Erythroblast (primary cell): ENCODE data around the gene HIGD1C.
"Not testable (repeated sequence)": the region's sequence is repeated elsewhere in the genome, so short reads cannot be mapped to it uniquely, and the experiment has no call there.

Experiments used
- DNase-seq, 2 experiments: peaks; one replicate each; lab custom pipeline; 2025; lab: John Stamatoyannopoulos, UW
- GATA1 ChIP-seq: IDR thresholded peaks from 2 replicates; pipeline ENCODE4 v1.6.1; 2011; ENCODE audit warnings: low read depth, mild to moderate bottlenecking, control low read depth, low read length, moderate library complexity
- POLR2A ChIP-seq: IDR thresholded peaks from 2 replicates; pipeline ENCODE4 v1.6.1; 2011; ENCODE audit warnings: mild to moderate bottlenecking, low read length

Gene HIGD1C

GRCh38 chr12:50952510-50952909 is at the start of gene HIGD1C:
Gene HIGD1C (plus strand): TSS chr12:50952544. CDS start chr12:50953999, 1,455 bp downstream.
- TF ChIP-seq GATA1 (no peak), POLR2A (no peak)
- DNase-seq, result no peak

DNA sequence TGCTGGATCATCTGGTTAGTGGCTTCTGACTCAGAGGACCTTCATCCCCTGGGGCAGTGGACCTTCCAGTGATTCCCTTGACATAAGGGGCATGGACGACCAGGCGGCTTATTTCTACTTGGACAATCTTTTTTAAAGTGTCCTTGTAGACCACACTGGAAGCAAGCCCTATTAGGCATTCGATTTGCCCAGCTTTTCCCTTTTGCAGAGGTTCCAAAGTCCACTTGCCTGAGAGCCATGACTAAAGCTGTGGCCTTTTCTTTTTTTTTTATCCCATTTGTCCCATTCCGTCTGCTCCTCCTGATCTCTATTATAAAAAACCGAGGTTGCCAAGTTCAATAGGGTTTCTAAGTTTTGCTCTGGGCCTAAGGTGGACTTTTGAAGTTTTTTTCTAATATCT is 43.9 kb upstream of the HIGD1C start:
- DNase-seq, result not testable (repeated sequence)

DNA sequence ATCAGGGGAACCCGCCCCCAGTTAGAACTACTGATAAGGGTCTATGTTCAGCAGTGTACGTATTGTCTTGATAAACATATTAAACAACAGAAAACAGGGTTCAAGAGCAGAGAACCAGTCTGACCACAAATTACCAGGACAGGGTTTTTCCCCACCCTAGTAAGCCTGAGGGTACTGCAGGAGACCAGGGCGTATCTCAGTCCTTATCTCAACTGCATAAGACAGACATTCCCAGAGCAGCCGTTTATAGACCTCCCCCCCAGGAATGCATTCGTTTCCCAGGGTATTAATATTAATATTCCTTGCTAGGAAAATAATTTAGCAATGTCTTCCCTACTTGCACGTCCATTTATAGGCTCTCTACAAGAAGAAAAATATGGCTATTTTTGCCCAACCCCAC is 40.0 kb upstream of the HIGD1C start:
- peak; percentile 5 to 22 for DNase-seq

DNA sequence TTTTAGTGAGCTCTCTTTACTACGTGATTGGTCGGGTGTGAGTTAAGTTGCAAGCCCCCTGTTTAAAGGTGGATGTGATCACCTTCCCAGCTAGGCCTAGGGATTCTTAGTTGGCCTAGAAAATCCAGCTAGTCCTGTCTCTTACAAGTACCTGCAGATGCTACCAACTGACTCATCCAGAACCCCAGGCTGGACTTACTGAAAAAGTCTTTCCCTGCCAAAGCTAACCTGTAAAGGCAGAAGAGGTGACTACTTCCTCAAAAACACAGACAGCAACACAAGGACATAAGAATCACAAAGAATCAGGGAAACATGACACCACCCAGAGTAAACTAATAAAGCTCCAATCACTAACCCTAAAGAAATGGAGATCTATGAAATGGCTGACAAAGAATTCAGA is 39.1 kb upstream of the HIGD1C start:
- no peak for DNase-seq
- TF ChIP-seq POLR2A (no peak), GATA1 (no peak)

- no peak for DNase-seq
- no peak for TF ChIP-seq POLR2A
- TF ChIP-seq GATA1, result no peak
Observed at GRCh38 chr12:50914872-50915484, 37.4 kb upstream of the HIGD1C start.

DNA sequence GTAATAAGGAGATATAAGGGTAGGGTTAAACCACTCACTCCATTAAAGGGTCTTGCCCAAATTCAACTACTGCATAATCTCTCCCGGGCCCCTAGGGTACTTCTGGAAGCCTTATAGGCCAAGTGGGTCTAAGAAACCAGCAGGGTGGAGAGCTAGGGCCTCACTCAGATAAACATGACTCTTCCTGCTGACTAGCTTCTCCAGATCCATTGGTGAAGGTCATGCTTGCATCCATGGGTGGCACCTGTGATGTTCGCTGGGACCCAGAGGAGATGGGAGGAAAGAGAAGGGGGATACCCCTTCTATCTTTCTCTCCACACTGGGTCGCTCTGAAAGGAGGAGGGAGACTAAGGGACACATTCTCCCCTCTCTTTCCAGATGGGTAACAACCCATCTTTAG is 36.1 kb upstream of the HIGD1C start:
- peak in 1 of 2 experiments; percentile 9 for DNase-seq
- TF ChIP-seq GATA1, result no peak
- no peak for TF ChIP-seq POLR2A

DNA sequence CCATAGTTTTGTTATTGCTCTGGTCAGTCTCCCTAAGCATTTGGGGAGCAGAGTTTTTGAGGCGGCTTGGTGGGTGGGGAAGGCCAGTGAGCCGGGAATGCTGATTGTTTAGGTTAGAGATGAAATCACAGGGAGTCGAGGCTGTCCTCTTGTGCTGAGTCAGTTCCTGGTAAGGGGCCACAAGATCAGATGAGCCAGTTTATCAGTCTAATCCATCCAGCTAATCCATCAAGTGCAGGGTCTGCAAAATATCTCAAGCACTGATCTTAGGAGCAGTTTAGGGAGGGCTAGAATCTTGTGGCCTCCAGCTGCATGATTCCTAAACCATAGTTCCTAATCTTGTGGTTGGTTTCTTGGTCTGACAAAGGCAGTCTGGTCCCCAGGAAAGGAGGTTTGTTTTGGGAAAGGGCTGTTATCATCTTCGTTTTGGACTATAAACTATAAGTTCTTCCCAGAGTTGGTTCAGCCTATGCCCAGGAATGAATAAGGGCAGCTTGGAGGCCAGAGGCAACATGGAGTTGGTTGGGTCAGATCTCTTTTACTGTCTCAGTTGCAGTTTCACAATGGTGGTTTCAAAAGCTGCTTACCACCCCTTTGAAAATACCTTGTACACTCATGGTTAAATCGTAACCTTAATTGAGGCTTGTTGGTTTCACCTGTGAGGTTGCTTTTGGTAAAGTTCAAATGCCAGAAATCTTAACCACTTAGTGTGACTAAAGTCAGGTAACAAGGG is 33.6 kb upstream of the HIGD1C start:
- DNase-seq, result peak in 1 of 2 experiments; percentile 24
- TF ChIP-seq POLR2A, result no peak
- TF ChIP-seq GATA1, result no peak

DNA sequence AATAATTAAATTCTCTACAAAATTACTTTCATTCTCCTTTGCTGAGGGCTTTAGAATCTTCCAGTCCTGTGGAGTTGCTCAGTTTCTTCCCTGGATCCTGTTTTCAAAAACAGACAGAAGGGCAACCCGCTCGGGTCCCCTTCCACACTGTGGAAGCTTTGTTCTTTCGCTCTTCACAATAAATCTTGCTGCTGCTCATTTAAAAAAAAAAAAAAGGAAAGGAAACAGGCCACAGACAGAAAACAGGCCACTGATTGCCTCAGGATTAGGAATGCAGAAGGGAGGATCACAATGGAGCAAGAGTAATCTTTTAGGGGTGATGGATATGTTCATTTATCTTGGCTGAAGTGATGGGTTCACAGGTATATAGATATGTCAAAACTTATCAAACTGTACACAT is 29.5 kb upstream of the HIGD1C start:
- no peak for DNase-seq
- TF ChIP-seq GATA1 (no peak), POLR2A (no peak)

- TF ChIP-seq GATA1 (no peak), POLR2A (no peak)
Observed at GRCh38 chr12:50923361-50924130, 28.8 kb upstream of the HIGD1C start.

DNA sequence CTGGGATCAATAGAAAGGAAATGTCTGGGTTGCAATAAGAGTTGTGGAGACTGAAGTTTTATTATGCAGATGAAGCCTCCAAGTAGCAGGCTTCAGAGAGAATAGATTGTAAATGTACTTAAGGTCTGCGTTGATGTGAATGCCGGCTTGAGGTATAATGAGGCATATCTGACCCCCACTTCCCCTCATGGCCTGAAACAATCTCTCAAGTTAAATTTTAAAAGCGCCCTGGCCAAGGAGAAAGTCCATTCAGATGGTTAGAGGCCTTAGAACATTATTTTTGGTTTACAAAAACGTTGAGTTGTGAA is 28.3 kb upstream of the HIGD1C start:
- no peak for DNase-seq
- TF ChIP-seq GATA1 (no peak), POLR2A (no peak)

More at GRCh38 chr12:50923361-50924130, 28.8 kb upstream of the HIGD1C start:
- DNase-seq, result no peak

DNA sequence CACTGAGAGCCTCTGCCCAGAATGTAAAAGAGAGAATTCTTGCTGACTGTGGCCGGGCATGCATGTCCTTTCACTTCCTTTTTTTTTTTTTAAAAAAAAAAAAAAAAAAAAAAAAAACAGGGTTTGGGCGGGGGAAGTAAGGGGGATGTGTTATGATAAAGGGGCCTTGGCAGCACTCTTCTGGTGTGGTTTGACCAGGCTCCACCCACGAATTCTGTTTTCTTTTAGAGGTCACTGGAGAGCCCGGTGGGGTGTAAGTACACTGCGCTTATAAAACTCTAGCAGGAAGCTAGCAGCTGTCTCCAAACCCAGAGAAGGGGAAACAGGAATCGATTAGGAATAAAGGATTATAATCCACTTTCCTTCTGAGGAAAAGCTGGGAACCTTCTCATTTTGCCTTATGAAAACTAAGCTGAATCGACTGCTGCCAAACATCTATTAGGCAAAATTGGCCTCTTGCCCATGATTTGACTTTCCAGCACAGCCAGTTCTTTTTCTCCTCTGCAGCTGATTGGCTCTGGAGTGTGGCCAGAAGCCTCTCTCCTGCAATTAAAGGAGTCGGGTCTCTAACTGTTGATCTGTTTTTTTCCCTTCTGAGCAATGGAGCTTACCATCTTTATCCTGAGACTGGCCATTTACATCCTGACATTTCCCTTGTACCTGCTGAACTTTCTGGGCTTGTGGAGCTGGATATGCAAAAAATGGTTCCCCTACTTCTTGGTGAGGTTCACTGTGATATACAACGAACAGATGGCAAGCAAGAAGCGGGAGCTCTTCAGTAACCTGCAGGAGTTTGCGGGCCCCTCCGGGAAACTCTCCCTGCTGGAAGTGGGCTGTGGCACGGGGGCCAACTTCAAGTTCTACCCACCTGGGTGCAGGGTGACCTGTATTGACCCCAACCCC is 27.7 kb upstream of the HIGD1C start:
- peak; percentile 93 to 96 for DNase-seq
- TF ChIP-seq POLR2A (peak; percentile 84), GATA1 (no peak)

DNA sequence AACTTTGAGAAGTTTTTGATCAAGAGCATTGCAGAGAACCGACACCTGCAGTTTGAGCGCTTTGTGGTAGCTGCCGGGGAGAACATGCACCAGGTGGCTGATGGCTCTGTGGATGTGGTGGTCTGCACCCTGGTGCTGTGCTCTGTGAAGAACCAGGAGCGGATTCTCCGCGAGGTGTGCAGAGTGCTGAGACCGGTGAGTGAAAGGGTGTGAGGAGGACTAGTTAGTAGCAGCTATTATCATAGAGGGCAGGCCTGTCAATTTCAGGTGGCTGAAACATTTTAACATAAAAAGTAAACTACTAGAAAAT is 27.0 kb upstream of the HIGD1C start:
- peak; percentile 63 to 70 for DNase-seq
- TF ChIP-seq GATA1, result no peak
- TF ChIP-seq POLR2A, result no peak

DNA sequence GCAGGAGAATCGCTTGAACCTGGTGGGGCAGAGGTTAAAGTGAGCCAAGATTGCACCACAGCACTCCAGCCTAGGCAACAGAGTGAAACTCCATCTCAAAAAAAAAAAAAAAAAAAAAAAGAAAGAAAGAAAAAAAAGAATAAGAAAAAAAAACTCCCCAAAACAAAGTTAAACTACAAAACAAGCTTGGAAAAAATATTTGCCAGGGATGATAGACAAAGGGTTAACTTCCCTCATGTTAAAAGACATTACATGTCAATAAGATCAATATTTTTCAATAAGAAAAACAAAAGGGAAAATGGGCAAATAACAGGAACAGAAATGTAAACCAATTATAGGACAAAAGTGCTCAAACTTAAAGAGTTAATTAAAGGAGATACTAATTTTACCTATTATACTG is 26.4 kb upstream of the HIGD1C start:
- no peak for TF ChIP-seq POLR2A
- TF ChIP-seq GATA1, result no peak
- DNase-seq, result peak; percentile 30 to 70
